Measurements from ENCODE around the gene MFSD2B.
A peak's percentile ranks its signal among the peaks of the same experiment; 100 is the strongest.

- TF ChIP-seq CTCF (IDR thresholded peaks at IDR 0.05) (no peak), REST (IDR thresholded peaks at IDR 0.05; ENCODE audit: insufficient read depth in 1 of 2, low read depth in 2 of 2, low read length in 1 of 2) (no peak), POLR2AphosphoS5 (IDR thresholded peaks at IDR 0.05; ENCODE audit: low read depth, low read length) (peak; percentile 26; the same call in 1 of the 2 replicates), SIN3A (IDR thresholded peaks at IDR 0.05; ENCODE audit: borderline replicate concordance, insufficient read depth, low read depth, low read length) (0 out of 2 replicates have a peak, but pooled peaks have one; percentile 51), TCF7L2 (IDR thresholded peaks at IDR 0.05; ENCODE audit: low read depth, low read length) (no peak)
Measured at GRCh38 chr2:24049485-24050021, 39.7 kb downstream of the MFSD2B start, which contains the start of gene FKBP1B.

Measured in Panc1 (cell line).